Measurements from ENCODE around the gene C1D.

GRCh38 chr2:68089961-68090360 is 27.2 kb upstream of the C1D start:
- TF ChIP-seq POLR2A (IDR thresholded peaks at IDR 0.05; ENCODE audit: low read depth, low read length) (no peak), EZH2 (IDR thresholded peaks at IDR 0.05; ENCODE audit: borderline replicate concordance, low read depth, low read length, severe bottlenecking) (no peak)
